ENCODE results near the gene ADGRL1.
"Not testable (repeated sequence)": the region's sequence is repeated elsewhere in the genome, so short reads cannot be mapped to it uniquely, and the experiment has no call there.

The ADGRL1 gene

DNA sequence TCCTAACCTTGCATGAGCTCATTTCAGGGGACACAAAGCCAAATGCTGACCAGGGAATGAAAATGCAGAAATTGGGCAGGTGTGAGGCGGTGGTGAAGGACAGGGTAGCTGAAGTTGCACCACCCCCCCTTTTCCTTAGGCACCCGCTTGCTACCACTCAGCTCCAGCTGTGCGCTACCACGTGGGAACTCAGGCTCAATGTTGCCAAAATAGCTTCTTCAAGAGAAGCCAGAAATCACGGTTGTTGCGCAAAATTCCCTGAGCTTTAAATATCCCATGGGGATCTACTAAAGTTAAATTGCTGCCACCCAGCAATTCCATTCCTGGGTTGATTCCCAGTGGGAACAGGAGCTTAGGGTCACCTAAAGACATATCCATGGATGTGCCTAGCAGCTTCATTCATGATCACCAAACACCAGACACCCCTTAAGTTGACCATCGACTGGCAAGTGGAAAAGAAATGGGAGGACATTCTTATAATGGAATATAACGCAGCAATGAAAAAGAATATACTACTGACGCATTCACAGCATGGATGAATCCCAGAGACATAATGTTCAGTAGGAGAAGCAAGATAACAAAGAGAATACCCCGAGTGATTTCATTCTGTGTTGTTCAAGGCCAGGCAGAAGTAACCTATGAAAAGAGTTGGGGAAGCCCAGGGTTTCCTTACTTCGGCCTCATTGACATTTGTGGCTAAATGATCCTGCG lies 12.8 kb upstream of the ADGRL1 start:
- no peak for DNase-seq

DNA sequence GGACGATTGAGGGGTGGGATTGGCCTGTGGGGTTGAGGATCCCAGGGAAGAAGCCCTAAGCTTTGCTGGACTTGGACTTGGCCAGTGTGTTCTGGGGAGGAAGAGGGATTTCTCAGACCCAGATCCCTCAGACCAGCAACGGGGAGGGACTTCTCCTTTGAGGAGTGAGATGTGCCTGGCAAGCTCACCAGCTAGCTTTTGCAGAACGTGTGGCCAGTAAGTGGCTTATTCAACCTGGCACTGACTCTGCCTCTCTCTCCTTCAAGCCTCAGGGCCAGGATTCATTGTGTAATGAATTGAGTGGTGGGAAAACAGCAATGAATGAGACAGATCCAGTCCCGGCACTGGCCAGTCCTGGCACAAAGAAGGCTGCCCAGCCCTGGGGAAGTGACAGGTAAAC lies 11.9 kb upstream of the ADGRL1 start:
- not testable (repeated sequence) for DNase-seq

DNA sequence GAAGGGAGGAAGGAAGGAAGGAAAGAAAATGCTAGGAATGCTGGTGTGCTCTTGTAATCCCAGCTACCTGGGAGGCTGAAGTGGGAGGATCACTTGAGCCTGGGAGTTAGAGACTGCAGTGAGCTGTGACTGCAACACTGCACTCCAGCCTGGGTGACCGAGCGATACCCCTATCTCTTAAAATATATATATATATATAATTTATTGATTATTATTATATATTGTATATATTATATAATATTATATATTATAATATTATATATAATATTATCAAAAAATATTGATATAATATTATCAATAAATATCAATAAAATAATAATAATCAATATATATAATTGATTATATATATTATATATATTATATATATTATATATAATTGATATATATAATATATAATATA lies 8.6 kb upstream of the ADGRL1 start:
- no peak for DNase-seq

DNA sequence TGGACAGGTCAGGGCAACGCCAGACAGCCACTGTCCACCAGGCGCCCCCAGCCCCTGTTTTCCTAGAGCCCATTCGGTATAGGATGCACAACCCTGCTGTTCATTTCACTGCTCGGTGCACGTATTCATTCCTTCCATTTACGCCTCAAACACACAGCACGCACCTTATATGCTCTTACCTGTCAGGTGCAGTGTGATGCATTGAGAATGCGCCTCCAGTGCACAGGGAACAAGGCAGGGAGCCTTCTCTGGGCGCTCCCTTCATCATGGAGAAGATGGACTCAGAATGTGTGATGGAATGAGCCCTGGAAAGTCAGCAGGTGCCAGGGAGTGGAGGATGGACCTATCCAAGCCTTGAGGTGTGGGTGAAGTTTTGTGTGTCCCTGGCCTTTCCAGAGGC lies 4.2 kb upstream of the ADGRL1 start:
- DNase-seq = not testable (repeated sequence)

DNA sequence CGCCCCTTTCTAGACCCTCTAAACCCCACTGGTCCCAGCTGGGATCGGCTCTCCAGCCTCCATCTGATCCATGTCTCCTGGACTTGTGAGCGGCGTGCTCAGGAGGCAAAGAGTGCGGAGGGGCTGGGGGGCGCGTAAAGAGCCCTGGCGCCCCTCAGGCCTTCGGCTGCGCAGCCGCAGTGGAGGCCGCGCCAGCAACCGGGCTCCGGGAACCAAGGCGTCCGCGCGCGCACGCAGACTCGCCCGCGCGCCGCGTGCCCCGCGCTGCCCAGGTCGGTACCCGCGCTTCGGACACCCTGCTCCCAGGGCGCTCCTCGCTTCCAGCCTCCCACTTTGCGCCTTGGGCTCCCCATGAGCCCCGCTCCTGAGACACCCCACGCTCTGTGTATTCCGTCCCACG lies 3.4 kb upstream of the ADGRL1 start:
- DNase-seq = not testable (repeated sequence)

DNA sequence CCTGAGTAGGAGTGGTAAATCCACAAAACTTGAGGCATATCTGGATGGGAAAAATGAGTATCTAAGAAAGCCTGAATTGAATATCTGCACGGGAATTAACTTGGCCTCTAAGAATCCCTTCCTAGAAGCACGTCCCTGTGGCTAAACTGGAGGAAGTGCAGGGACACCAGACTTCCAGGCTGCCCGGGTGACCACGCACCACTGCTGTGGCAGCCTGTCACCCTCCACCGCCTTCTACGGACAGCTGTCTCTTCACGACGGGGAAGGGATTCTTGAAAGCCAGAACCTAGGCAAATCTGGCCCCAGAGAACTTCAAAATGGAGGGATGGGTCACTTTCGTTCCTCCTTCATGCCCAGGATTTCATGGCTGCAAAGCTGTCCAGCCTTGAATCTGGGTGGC lies 2.5 kb upstream of the ADGRL1 start:
- DNase-seq = not testable (repeated sequence)

DNA sequence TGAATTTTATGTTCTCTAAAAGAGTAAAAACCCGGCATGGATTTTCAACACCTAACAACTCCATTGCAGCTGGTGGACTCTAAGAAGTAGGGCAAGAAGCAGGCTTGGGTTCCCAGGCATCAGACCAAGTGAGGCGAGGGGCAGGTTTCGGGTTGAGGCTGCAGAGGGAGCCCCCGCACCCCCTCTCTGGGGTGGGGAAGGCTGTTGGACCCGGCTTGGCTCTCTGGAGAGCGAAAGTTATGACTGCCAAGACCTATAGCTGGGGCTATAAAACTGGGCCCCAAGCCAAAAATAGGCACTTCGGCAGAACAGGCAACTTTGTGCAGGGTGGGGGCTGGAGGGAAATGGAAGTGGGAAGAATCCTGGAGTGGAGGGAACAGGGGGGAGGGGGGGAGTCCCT lies 1.8 kb upstream of the ADGRL1 start:
- not testable (repeated sequence) for DNase-seq

DNA sequence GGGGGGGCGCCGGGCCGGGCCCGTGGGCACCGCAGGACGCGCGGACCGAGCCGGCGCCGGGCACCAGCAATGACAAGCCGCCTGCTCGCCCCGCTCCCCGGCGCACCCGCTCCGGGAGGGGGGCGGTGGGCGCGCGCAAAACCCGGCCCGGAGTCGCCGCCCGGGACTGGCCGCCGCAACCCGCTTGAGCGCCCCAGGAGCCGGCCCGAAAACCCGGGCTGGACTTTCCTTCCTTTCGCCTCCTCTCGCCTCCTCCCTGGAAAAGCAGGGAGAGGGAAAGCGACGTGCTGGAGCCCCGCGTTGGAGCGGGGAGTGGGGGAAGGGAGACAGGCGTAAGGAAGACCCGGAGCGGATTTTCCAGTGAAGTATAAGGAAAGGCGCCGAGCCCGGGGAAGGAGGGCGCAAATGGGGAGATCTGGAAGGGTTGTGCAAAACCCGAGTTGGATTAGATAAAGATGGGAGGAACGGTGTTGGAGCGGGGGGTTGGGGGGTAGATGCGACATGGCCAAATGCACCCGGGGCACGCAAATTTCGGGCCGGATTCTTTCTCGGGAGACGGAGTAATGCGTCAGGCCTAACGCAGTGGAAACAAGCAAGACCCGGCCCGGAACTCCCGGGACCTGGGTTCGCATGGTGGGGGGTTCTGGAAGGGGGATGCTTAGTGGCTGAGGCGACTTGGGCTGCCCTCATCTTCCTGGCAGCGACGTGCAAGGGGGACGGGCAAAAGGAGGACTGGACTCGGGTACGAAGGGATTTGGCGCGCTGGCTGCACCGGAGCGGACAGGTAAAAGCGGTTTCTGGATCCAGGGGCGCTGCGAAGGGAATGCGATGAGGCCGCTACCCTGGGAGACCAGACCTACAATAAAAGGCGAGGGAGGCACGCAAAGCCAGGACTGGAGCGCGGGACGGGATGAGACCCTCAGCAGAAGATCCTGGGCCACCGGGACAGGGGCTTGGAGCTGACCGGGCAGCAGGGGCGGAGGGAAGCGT lies 1.1 kb upstream of the ADGRL1 start:
- peak; percentile 82 for DNase-seq

DNA sequence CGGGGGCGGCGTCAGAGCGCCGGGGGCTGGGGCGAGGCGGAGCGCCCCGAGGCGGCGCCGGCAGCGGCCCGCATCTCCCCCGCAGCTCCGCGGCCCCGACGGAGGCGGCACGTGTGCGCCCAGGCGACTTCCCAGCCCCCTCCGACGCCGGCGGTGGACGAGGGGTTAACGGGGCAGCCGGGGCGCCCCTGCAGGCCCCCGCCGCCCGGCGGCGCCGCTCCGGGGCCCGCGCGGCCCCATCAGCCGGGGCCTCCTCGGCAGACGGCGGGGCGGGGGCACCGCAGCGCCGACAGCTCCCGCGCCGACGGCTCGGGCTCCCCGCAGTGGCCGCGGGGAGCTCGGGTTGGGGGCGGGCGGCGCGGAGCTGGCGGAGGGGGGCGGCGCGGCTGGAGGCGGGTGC lies 339 bp upstream of the ADGRL1 start:
- DNase-seq = peak; percentile 21

DNA sequence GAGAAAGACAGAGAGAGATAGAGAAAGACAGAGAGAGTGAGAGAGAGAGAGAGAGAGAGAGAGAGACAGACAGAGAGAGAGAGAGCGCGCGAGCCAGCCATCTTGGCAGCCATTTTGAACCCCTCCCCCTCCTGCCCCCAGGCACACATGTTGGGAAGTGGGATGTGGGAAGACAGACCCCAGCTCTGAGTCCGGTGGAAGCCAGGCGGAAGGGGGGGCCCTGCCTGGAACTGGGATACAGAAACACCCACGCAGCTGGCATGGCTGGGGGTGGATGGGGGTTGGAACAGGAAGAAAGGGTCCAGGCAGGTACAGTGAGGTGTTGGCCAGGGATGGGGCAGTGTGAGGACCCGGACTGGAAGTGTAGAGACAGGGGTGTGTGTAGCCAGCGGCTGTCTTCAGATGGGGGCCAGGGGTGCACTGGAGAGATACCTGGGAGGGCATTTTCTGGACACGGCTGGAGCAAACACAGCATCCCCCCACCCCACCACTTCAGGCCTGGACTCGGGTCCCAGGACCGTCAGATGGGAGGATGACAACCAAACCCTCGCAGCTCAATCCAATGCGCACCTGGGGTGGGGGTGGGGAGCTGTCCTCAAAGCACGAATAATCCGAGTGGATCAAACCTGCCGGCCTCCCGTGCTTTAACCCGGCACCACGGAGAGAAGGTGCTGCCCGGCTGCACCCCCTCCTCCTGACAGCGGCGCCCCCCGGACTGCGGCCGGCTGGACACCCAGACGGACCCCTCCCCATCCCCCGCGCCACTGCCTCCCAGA lies 1.1 kb downstream of the ADGRL1 start:
- DNase-seq = not testable (repeated sequence)

DNA sequence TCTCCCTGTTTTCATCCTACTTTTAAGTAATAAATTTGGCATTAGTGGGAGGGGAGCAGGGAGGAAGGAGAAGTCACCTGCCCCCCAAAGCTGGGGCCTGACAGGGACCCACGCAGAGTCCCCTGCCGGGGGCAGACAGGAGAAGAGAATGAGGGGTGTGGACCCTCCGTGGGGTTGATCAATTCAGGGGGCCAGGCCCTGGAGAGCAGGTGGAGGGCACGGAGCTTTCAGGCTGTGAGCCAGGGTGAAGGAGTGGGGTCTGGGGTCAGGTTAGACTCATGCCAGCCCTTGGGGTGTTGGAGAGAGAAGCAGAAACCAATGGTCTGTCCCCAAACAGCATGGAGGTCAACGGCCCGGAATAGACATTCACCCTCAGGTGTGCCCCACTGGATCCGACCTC lies 1.8 kb downstream of the ADGRL1 start:
- DNase-seq = not testable (repeated sequence)

DNA sequence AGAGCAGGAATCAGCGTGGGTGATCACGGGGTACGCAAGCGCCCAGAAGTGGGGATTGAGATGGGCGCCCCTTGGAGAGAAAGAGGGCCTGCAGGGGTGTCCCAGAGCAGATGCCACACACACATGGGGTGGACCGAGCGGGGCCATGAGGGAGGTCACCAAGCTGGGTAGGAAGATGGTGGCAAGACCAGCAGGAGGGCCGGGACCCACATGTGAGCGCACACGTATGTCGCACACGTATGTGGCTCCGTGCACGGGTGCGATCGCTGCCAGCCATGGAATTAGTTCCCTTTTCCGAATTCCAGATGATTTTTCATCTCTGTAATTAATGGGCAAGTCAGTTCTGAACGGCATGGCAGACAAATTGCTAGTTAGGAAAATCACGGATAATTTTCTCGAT lies 2.2 kb downstream of the ADGRL1 start:
- DNase-seq = not testable (repeated sequence)

DNA sequence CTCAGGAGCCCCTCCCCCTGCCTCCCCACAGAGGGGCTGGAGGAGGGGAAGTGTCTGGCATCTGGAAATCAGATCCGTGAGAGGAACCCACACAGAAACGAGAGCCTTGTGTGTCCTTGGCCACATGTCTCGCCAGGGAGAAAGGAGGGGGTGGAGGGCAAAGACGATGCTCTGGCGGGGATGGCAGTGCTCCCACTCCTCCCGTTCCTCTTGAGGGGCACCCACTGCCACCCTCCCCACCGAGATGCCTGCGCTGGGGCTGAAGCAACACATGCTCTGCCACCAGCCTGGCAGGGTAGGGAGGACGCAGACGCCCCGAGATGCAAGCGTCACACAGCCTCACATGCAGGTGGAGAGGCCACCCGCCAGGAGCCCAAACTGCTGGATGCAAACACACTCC lies 2.8 kb downstream of the ADGRL1 start:
- DNase-seq = peak; percentile 13

DNA sequence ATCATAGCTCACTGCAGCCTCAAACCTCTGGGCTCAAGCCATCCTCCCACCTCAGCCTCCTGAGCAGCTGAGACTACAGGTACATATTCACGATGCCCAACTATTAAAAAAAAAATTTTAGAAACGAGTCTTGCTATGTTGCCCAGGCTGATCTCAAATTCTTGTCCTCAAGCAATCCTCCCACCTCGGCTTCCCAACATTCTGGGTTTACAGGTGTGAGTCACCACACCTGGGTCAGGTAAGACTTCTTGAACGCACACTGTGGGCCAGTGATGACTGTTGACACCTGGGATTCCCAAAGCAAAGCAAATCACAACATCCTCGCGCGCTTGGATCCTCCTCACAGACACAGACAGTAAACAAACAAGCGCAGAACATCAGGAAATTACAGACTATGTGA lies 4.5 kb downstream of the ADGRL1 start:
- not testable (repeated sequence) for DNase-seq

DNA sequence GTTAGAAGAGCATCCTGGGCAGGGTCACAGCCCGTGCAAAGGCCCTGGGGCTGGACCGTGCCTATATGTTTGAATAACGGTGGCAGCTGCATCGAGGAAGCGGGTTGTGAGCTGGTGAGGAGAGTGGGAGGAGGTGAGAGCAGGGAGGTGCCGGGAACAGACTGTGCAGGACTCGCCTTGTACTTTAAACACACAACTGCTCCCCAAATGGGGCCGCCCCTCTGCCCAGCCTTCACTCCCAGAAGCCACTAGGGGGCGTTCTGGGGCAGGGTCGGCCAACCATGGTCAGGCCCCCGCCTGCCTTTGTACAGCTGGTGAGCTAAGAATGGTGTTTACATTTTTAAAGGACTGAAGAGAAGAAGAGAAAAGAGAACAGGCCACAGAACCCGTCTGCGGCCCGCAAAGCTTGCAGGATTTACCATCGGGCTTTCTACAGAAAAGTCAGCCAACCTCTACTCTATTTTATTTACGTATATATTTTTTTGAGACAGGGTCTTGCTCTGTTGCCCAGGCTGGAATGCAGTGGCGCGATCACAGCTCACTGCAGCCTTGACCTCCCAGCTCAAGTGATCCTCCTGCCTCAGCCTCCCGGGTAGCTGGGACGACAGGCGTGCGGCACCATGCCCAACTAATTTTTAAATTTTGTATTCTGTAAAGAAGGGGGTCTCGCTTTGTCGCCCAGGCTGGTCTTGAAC lies 5.7 kb downstream of the ADGRL1 start:
- DNase-seq = peak; percentile 61

DNA sequence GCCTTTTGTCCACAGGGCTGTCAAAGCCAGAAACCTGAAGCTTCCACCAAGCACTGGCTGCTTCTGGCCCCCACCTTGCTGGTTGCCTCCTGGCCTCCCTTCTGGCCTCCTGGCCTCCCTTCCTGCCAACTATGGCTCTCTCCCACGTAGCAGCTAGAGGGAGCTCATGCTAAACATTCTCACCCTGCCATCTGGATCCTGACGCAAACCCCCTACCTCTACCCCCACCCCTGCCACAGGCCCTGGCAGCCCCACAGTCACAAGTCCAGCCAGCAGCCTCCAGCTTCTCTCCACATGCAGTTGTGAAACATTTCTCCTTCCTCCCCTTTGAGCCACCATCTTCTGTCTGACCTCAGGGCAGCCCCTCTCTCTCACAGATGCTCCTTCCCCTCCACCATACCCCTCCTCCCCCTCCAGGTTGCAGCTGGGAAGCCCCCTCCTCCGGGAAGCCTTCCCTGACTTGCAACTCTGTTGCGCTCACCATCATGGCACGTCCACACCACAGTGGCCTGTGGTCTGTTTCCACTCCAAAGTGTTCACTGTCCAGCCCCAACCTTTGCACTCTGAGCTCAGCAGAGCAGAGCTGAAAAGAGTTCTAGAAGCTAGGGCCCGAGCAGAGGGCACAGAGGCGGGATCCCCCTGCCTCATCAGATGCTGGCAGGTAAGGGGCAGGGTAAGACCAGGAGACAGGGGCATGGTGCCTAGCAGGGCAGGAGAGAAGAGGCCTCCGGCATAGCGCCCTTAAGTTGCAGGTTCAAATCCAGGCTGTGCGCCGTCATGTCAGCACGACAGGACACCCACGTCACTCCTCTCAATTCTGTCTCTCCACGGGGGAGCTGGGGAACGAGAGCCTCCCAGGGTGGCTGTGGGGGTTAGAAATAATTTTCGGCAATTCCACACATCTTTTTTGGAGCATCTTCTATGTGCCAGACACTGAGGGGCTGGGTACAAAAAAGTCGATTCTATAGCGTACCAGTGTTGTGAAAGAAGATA lies 7.3 kb downstream of the ADGRL1 start:
- no peak for DNase-seq

DNA sequence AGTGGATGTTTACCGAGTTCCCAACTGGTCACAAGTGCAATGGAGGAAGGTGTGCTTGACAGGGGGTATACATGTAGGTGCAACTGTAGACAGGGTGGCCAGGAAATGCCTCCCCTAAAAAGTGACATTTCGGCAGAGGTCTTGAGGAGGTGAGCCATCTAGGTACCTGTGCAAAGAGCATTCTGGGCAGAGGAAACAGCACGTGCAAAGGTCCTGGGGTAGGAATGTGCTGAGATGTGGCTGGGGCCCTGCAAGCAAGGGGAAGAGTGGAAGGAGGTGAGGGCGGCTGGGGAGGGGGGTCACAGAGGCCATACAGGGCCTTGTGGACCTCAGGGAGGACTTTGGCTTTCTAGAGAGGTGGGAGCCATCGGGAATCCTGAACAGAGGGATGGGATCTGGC lies 8.1 kb downstream of the ADGRL1 start:
- no peak for DNase-seq

DNA sequence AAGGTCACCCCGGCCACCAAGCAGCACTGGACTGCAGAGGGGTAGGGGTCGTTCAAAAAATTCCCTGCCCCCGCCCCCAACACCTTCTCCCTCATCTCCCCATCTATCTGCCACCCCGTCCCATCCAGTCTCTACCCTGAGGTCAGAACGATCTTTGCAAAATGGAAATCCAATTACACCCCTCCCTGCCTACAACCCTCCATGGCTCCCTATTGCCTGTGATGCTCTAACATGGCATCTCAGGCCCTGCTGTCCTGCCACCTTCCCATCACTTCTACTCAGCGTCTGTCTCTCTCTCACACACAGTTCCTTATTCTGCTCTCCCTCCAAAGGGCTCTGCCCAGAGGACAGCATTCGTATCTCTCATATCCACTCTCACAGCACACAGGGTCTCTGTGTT lies 8.7 kb downstream of the ADGRL1 start:
- not testable (repeated sequence) for DNase-seq

DNA sequence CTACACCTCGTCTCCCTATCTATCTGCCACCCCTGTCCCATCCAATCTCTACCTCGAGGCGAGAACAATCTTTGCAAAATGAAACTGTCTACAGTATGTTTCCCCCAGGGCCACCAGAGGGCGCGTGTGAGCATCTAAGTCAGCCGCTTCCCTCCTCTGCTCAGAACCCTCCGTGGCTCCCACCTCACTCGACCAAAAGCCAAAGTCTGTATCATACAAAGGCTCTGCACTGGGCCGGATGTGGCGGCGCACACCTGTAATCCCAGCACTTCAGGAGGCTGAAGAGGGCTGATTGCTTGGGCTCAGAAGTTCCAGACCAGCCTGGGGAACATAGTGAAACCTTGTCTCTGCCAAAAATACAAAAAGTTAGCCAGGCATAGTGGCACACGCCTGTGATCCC lies 9.9 kb downstream of the ADGRL1 start:
- peak; percentile 89 for DNase-seq

DNA sequence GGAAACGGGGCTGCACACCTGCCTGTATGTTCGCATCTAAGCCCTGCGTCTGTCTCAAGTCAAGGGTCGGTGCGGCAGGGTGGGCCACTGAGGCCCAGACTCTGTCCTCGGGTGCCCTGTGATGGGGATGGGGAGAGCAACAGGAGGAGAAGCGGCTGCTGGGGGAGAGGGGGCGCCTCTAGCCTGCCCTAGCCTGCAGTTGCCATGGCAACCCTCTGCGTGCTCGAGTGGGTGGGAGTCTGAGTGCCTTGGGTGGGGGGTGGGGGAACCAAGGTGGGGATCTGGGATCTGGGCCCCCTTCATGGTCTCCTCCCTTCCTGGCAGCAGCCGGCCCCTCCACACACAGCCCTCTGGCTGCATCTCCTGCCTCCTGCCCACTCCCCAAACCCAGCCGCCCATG lies 10.8 kb downstream of the ADGRL1 start:
- DNase-seq = not testable (repeated sequence)

DNA sequence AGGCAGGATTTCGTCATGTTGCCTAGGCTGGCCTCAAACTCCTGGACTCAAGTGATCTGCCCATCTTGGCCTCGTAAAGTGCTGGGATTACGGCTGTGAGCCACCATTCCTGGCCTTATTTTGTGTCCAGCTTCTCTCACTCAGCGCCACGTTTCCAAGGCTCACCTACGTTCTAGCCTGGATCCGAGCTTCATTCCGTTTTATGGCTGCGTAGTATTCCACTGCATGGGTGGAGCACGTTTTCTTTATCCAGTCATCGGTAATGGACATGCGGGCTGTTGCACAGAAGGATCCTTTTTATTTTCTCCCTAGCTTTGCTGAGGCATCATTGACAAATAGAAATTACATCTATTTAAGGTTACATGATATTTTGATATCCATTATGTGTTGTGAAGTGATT lies 16.6 kb downstream of the ADGRL1 start:
- no peak for DNase-seq
